TTC549 (cell line): ENCODE results near the gene BPTF.
"Not testable (repeated sequence)": the region's sequence is repeated elsewhere in the genome, so short reads cannot be mapped to it uniquely, and the experiment has no call there.

Experiments used
- FAIRE-seq: peaks from 2 replicates; lab custom pipeline; 2012; peaks lifted over from hg19 to GRCh38; lab: Jason Lieb, UNC

Gene BPTF, protein sequence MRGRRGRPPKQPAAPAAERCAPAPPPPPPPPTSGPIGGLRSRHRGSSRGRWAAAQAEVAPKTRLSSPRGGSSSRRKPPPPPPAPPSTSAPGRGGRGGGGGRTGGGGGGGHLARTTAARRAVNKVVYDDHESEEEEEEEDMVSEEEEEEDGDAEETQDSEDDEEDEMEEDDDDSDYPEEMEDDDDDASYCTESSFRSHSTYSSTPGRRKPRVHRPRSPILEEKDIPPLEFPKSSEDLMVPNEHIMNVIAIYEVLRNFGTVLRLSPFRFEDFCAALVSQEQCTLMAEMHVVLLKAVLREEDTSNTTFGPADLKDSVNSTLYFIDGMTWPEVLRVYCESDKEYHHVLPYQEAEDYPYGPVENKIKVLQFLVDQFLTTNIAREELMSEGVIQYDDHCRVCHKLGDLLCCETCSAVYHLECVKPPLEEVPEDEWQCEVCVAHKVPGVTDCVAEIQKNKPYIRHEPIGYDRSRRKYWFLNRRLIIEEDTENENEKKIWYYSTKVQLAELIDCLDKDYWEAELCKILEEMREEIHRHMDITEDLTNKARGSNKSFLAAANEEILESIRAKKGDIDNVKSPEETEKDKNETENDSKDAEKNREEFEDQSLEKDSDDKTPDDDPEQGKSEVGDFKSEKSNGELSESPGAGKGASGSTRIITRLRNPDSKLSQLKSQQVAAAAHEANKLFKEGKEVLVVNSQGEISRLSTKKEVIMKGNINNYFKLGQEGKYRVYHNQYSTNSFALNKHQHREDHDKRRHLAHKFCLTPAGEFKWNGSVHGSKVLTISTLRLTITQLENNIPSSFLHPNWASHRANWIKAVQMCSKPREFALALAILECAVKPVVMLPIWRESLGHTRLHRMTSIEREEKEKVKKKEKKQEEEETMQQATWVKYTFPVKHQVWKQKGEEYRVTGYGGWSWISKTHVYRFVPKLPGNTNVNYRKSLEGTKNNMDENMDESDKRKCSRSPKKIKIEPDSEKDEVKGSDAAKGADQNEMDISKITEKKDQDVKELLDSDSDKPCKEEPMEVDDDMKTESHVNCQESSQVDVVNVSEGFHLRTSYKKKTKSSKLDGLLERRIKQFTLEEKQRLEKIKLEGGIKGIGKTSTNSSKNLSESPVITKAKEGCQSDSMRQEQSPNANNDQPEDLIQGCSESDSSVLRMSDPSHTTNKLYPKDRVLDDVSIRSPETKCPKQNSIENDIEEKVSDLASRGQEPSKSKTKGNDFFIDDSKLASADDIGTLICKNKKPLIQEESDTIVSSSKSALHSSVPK (N-terminal part only)

DNA sequence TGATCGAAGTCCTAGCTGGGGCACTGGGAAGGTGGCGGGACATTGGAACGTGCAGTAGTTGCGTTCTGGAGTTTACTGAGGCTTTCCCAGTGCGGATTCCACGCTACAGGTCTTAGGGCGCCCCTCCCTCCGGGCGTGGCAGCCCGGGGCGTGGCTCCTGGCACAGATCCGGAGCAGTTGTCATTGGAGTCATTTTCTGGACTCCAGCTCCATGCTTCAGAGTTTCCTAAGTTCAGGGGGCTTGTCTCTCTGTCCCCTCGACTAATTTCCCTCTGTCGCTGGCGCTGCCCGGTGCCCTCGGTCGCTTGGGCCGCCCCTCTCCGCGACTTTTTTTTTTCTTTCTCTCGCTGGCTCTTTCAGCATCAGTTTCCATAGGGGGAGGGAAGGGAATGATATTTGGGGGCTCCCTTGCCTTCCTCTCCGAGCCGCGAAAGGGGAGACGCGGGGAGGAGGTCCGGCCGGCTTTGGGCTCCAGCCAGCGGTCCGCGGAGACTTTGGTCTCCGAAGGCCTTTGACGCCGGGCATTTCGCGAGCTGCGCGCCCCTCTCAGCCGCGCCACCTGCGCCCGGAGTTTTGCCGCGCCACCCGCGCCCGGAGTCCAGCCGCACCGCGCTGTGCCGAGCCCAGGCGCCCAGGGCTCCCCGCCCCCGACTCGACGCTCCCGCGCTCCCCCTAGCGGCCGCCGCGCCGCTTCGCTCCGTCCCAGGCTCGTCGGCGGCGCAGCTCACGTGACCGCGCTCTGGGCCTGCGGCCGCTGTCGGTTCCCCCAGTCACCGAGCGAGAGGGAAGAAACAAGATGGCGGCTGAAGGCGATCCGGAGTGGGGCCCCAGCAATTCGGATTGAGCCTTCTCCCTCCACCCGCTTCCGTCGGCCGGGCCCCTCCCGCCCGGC lies at the start of gene BPTF:
TSS of gene BPTF (plus strand) at position 769 of the 892 bp plus-strand sequence. CDS start 222 bp downstream, outside the sequence.
- no peak for FAIRE-seq

DNA sequence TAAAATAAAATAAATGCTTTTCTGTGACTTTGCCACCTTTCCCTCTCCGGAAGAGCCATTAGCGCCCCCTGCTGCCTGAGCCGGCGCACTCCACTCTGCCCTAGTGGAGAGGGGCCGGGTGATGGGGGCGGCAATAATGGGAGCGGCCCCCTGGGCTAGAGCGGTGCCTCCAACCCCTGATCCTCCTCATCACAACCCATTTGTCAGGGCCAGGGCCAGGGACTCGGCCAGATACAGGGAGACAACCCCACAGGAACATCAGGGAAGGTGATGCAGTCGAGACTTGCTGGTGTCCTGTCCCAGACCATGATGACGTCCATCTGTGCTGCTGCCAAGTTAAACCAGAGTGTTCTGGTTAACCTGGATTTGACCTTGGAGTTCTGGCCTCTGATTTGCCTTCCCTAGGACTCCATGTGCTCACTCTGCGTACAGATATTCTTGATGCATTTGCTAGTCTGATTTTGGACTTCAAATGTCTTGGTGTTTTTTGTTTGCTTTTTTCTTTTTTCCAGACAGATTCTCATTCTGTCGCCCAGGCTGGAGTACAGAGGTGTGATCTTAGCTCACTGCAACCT lies 46.1 kb upstream of the BPTF start:
- no peak for FAIRE-seq

DNA sequence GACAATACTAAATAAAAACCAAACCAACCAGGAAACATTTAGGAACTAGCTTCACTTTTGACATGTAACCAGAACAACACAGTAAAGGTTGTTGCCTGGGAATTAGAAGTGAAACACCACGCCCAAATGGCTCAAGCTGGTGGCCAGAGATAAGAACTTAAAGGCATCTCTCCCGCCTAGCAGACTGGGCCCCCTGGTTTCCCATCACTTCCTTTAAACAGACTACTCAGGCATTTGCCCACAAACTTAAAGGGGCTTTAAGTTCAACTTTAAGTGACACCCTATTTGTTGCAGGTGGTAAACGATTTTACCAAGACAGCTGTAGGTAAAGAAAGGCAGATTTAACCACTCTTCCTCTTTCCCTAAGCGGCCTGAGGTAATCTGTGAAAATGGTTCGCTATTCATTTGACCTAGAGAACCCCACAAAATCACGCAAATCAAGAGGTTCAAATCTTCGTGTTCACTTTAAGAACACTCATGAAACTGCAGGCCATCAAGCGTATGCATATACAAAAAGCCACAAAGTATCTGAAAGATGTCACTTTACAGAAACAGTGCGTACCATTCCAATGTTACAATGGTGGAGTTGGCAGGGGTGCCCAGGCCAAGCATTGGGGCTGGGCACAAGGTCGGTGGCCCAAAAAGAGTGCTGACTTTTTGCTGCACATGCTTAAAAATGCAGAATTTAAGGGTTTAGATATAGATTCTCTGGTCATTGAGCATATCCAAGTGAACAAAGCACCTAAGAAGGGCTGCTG lies 40.8 kb upstream of the BPTF start:
- FAIRE-seq, result no peak

DNA sequence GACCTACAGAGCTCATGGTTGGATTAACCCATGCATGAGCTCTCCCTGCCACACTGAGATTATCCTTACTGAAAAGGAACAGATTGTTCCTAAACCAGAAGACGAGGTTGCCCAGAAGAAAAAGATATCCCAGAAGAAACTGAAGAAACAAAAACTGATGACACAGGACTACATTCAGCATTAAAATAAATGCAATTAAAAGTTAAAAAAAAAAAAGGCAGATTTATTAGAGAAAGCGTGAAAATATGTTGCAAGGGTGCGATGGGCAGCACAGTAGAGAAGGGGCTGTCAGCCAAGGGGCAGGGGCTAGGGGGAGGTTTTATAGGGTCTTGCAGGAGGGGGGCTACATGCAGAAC lies 40.2 kb upstream of the BPTF start:
- FAIRE-seq, result no peak

DNA sequence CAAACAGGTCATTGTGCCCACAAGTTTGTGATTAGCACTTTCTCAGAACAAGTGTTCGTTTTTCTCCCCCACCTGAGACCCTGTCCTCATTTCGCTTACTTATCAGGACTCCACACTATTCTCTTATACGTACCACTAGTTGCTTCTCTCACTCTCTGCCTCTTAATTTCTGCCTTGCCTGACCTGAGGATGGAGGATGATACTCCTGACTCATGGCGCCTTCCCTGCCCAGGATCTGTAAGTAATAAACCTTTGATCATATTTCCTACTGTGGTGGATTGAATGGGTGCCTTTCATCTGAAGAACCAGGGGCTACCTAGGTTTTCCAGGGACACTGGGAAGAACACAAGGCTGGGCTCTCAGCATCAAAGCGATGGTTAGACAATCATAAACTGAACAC lies 39.8 kb upstream of the BPTF start:
- FAIRE-seq, result no peak

DNA sequence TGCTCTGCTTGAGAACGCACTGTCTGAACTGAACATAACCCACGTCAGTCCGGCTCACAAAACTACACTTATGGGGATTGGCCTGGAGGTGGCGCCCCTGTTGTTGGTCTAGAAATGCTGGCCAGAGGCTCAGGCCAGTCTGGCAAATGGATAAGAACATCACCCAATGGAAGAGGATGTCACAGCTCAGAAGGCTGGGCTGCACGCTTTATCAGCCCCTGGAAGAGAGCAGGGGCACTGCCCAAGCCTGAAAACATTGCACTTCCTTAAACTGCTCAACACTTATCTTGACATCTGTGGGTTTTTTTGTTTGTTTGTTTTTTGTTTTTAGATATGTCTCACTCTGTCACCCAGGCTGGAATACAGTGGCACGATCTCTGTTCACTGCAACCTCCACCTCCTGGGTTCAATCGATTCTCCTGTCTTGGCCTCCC lies 24.8 kb upstream of the BPTF start:
- FAIRE-seq, result no peak

DNA sequence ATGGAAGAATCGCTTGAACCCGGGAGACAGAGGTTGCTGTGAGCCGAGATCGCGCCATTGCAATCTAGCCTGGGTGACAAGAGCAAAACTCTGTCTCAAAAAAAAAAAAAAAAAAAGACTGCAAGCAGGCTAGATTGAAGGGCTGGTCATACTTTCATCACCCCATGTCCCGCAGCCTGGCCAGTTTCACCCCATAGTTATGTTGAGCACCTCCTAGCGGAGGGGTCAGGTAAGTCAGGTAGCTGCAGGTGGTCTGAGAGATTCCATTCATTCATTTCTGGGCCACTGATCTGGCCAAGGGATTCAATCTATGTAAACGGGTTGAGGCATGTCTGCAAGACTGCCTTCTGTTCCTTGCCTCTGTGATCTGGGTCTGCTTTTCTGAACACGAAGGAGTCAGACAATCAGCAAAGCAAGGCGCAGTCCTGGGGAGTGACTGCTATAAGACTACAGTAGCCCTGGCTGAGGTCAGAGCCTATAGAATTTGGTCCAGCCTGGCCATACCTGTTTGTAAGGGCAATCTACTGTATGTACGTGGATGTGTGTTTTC lies 23.6 kb upstream of the BPTF start:
- no peak for FAIRE-seq

DNA sequence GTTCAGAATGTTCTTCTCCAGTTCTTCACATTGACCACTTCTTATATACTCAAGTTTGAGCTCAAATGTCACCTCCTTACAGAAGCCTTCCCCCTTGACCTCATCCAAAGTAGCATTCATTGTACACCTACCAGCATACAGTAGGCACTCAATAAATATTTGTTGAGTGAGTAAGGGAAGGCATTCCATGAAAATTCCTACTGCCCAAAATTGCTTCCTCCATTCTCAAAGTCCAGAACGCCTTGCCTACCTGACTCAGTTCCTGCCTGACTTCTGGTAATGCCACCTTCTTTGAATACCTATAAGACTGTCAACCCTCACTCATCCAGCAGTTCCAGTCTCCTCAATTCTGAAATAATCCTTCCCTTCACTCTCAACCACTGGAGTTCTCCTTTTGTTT lies 14.8 kb upstream of the BPTF start:
- no peak for FAIRE-seq

DNA sequence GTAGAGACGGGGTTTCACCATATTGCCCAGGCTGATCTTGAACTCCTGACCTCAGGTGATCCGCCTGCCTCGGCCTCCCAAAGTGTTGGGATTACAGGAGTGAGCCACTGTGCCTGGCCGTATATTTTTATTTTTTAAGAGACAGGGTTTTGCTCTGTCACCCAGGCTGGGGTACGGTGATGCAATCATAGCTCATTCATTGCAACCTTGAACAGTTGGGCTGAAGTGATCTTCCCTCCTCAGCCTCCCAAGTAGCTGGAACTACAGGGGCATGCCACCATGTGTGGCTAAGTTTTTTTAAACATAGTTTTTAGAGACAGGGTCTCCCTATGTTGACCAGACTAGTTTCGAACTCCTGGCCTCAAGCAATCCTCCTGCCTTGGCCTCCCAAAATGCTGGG lies 12.9 kb upstream of the BPTF start:
- not testable (repeated sequence) for FAIRE-seq

DNA sequence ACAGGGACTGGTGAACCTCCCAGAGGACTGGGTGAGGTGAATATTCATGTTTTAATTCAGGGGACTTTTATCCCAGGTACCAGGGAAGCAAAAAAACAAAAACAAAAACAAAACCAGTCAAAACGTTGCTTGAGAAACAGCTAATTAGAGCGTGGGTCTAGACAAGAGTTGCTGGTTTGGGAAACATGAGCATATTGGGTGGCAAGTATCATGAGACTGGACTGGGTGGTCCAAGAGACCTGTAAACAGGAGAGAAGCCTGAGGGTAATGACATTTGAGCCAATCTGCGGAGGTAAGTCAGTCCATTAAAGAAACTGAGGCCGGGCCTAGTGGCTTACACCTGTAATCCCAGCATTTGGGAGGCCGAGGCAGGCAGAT lies 11.5 kb upstream of the BPTF start:
- no peak for FAIRE-seq

DNA sequence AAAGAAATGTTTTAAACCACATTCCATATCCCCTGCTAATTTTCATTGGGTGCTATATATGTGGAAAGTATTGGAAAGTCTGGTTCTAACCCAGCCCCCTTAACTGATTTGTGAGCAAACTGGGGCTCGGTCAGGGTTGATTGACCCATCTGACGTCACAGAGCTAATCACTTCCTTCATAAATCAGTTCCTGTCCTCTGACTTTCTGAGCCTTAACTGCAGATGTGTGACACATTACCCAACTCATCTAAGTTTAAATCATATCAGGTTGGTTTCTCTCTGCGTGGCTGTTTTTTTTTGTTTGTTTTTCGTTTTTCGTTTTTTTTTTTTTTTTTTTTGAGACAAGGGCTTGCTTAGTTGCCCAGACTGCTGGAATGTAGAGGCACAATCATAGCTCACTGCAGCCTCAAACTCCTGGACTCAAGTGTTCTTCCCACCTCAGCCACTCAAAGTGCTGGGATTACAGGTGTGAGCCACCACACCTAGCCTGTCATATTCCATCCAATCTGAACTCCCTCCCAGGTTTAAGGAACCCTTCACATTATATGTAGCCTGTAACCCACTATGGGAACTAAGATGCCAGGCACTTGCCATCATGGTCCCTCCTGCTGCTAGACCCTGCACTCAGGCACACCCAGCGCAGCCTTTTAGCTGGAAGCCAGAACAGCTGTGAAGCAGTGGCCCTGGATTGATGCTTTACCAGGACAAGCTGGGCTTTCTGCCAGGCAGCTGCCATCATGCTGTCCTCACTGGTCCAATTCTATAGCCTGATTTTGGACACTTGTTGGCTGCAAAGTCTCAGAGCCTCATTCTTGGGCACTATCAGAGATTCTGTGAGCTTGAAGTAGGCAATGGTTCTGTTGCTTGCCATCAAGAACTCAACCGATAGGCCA lies 6.9 kb upstream of the BPTF start:
- FAIRE-seq, result no peak

DNA sequence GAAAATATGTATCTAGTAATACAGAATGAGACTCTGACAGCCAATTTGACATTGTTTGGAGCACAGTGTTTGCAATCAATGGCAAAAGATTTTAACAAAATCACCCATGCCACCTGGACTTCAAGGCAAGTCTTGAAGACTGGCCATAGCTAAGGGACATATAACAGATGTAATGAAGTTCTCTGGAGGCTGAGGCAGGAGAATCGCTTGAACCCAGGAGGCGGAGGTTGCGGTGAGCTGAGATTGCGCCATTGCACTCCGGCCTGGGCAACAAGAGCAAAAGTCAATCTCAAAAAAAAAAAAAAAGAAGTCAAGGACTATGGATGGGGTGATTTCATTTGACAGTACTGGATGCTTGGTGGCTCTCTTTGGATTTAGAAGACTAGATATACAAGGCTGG lies 5.6 kb upstream of the BPTF start:
- no peak for FAIRE-seq

DNA sequence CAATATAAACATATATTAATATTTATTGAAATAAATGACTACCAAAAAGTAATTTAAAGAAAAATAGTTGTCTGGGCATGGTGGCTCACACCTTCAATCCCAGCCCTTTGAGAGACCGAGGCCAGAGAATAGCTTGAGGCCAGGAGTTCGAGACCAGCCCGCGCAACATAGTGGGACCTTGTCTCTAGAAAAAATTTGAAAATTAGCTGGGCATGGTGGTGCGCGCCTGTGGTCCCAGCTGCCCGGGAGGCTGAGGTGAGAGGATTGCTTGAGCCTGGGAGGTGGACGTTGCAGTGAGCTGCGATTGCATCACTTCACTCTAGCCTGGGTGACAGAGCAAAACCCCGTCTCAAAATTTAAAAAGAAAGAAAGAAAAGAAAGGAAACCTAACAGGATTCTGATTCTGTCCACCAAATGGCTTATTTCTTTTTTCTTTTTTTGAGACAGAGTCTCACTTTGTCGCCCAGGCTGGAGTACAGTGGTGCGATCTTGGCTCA lies 3.4 kb upstream of the BPTF start:
- no peak for FAIRE-seq

DNA sequence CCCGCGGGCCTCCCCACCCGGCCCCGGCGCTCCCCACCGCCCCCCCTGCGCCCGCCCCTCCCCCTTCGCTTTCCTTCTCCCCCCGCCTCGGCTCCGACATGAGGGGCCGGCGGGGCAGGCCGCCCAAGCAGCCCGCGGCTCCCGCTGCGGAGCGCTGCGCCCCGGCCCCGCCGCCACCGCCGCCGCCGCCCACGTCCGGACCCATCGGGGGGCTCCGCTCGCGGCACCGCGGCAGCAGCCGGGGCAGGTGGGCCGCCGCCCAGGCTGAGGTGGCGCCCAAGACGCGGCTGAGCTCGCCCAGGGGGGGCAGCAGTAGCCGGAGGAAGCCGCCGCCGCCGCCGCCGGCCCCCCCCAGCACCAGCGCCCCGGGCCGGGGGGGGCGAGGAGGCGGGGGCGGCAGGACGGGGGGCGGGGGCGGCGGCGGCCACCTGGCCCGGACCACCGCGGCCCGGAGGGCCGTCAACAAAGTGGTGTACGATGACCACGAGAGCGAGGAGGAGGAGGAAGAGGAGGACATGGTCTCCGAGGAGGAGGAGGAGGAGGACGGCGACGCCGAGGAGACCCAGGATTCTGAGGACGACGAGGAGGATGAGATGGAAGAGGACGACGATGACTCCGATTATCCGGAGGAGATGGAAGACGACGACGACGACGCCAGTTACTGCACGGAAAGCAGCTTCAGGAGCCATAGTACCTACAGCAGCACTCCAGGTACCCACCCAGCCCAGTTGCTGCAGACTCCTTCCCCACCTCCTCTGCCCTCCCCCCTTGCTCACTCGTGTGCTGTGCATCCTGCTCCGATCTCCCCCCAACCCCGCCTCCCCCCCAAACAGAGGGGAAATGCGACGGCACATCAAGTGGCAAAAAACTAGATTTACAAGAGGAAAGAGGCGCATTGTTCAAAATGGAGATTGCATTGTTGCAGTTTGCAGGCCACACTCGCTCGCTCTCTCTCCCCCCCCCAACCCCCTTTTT lies 611 bp downstream of the BPTF start:
- not testable (repeated sequence) for FAIRE-seq

DNA sequence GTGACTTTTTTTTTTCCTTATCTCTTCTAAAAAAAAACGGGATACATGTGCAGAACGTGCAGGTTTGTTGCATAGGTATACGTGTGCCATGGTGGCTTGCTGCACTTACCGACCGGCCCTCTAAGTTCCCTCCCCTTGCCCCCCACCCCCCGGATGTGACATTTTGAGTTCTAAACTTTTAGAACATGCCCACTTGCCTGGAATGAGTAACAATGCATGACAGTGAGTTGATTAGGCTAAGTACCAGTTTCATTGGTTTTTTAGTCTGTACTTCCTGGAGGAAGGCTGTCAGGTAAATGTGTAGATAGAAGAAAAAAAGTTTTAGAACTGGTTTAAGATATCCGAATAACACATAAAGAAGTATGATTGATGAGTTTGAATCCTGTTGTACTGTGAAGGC lies 4.0 kb downstream of the BPTF start:
- no peak for FAIRE-seq

DNA sequence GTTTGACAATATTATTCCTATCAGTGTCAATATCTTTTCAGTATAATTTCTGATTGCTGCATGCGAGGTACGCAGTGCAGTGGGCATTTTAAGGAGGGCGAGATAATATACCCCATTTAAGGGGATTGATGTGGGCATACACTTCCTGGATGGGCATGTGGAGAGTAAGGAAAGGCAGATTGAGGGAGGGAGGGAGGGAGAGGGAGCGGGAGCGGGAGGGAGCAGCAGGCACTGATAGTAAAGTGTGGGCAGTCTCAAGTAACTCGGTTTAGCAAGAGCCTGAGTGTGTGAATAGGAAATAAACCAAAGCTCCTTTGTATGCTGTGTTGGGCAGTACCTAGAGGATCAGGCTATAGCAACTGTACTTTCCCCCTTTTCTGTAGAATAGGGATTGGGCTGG lies 5.1 kb downstream of the BPTF start:
- no peak for FAIRE-seq

DNA sequence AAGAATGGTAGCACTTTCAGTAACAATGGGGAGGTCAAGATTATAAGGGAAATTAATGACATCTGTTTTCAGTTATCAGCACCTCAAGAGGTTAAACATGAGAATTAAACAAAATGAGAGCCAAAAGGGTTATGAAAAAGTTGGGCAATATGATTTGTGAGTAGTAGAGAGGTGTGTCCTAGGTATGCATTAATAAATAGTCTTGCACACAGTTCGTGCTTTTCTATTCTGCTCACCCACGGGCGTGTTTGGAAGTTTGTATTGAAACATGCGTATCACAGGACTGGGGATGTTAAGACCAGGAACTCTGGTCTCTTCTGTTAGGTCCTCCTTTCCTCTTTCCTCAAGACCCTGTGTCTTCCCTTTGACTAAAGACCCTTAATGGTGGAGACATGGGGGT lies 6.0 kb downstream of the BPTF start:
- no peak for FAIRE-seq

DNA sequence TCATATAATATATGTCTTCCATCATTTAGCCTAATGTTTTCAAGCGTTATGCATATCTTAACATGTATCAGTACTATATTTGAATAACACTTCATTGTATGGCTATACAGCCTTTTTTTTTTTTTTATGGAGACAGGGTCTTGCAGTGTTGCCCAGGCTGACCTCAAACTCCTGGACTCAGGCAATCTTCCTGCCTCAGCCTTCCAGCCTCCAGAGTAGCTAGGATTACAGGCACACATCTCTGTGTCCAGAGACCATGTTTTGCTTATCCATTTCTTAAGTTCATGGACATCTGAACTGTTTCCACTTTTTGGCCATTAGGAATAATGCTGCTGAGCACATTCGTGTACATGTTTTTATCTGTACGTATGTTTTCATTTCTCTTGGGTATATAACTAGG lies 7.8 kb downstream of the BPTF start:
- no peak for FAIRE-seq
